Breast epithelium (tissue), 4 donors: ENCODE measurements around the gene IL20. TPM values are rescaled to one million over a fixed set of nuclear protein-coding genes. Genes with fewer than 3 reads are reported as not detected.
"Not testable (repeated sequence)": the region's sequence is repeated elsewhere in the genome, so short reads cannot be mapped to it uniquely, and the experiment has no call there.

Experiments
- DNase-seq, 2 donors: peaks; one replicate each; pipeline ENCODE4 v3.0.0-alpha.2; 2019; ENCODE audit warnings: low spot score in 2 of 2
- H3K27ac ChIP-seq, 2 donors: fragments of 200-600 bp; sonication (generic) in 1 of 2; one replicate each; pipeline ENCODE4 v1.5.1; 2016 to 2019; ENCODE audit warnings: mild to moderate bottlenecking in 1 of 2
- H3K27me3 ChIP-seq, 2 donors: fragments of 200-600 bp; sonication (generic) in 1 of 2; one replicate each; pipeline versions ENCODE4 v1.5.1 to v1.6.0; 2017 to 2019; ENCODE audit warnings: control low read depth in 1 of 2, mild to moderate bottlenecking in 1 of 2
- H3K36me3 ChIP-seq: fragments of 200-600 bp; one replicate; pipeline ENCODE4 v1.5.1; 2019
- H3K4me1 ChIP-seq, 2 donors: fragments of 200-600 bp; sonication (generic); one replicate each; pipeline ENCODE4 v1.5.1; 2016 to 2019; ENCODE audit warnings: control low read depth in 1 of 2
- H3K4me3 ChIP-seq, 3 donors: fragments of 200-600 bp; sonication (generic); 1 replicate in 2 of 3; 2 replicates in 1 of 3; pipeline ENCODE4 v1.5.1; 2016 to 2019; ENCODE audit warnings: mild to moderate bottlenecking in 3 of 3, moderate library complexity in 2 of 3
- H3K9me3 ChIP-seq, 2 donors: fragments of 200-600 bp; sonication (generic) in 1 of 2; one replicate each; pipeline ENCODE4 v1.5.1; 2016 to 2019; ENCODE audit warnings: control low read depth in 1 of 2
- POLR2A ChIP-seq: fragments of 450-650 bp; IDR thresholded peaks from one replicate; pipeline ENCODE4 v1.6.1; 2016; ENCODE audit warnings: antibody characterized with exemption, mild to moderate bottlenecking, moderate library complexity
- POLR2AphosphoS5 ChIP-seq, 3 donors: sonication (generic); formaldehyde crosslinking; IDR thresholded peaks; one replicate each; pipeline ENCODE4 v1.6.1; 2017; ENCODE audit warnings: antibody characterized with exemption in 3 of 3
- intact Hi-C: fragments of 100-400 bp; cut with DNase I; formaldehyde crosslinking; loops from one replicate; pipeline ENCODE4 v1.15.1; 2023; ENCODE audit warnings: low total_unique reads
- total RNA-seq, 3 donors: library from RNA; depleted of rRNA; stranded (reverse); fragments of >200 nt; gene quantifications; one replicate each; pipeline ENCODE4 v1.1.0, GENCODE V29; 2016
- TF ChIP-seq, protein P1 (sequence below), 3 donors: fragments of 450-650 bp; IDR thresholded peaks; one replicate each; pipeline ENCODE4 v1.5.1; 2016 to 2017; ENCODE audit warnings: antibody characterized with exemption in 3 of 3, mild to moderate bottlenecking in 3 of 3, moderate library complexity in 3 of 3

Gene IL20
- total RNA-seq, 3 donors from 2014 or later, result 1.5 TPM; not detected in 2

DNA sequence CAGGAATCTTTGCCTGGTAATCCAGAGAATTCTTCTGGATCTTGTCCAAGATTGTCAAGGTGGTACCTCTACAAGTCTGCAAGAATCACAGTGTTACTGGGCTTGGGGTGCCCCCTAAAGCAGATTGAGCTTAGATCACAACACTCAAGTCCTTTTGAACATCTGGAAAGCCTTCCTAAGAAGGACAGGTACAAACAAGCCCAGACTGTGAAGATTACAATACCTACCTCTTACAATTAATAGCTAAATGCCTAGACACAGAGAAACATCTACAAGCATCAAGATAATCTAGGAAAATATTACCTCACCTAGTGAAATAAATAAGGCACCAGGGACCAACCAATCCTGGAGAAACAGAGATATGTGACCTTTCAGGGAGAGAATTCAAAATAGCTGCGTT, 17.5 kb upstream of the IL20 start:
- intact Hi-C loops, result no loop called here
- Histone ChIP-seq H3K4me1 (no peaks in the 10 kb centered on the region), H3K36me3 (no peaks in the 10 kb centered on the region), H3K27ac (no peak overlapping the region), H3K27me3 (no peaks in the 10 kb centered on the region), H3K4me3 (no peak overlapping the region), H3K9me3 (peaks cover 0 to 5% of the 10 kb centered on the region in 2 donors)
- TF ChIP-seq POLR2A (no peak), POLR2AphosphoS5 (IDR thresholded peaks at IDR 0.05) (no peak)
- TF ChIP-seq, protein P1, sequence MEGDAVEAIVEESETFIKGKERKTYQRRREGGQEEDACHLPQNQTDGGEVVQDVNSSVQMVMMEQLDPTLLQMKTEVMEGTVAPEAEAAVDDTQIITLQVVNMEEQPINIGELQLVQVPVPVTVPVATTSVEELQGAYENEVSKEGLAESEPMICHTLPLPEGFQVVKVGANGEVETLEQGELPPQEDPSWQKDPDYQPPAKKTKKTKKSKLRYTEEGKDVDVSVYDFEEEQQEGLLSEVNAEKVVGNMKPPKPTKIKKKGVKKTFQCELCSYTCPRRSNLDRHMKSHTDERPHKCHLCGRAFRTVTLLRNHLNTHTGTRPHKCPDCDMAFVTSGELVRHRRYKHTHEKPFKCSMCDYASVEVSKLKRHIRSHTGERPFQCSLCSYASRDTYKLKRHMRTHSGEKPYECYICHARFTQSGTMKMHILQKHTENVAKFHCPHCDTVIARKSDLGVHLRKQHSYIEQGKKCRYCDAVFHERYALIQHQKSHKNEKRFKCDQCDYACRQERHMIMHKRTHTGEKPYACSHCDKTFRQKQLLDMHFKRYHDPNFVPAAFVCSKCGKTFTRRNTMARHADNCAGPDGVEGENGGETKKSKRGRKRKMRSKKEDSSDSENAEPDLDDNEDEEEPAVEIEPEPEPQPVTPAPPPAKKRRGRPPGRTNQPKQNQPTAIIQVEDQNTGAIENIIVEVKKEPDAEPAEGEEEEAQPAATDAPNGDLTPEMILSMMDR (IDR thresholded peaks at IDR 0.05), result no peak
- no peak for DNase-seq

DNA sequence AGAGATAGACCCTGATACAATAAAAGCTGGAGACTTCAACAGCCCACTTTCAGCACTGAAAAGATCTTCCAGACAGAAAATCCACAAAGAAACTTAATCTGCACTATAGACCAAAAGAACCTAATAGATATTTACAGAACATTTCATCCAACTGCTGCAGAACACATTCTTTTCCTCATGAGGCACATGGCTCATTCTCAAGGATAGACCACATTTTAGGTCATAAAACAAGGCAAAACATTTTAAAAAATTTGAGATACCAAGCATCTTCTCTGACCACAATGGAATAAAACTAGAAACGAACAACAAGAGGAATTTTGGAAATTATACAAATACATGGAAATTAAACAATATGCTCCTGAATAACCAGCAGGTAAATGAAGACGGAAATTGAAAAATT, 15.0 kb upstream of the IL20 start:
- DNase-seq, result no peak
- Histone ChIP-seq H3K4me3 (no peak overlapping the region), H3K27ac (no peak overlapping the region), H3K9me3 (peaks cover 0 to 5% of the 10 kb centered on the region in 2 donors), H3K27me3 (no peaks in the 10 kb centered on the region), H3K4me1 (no peaks in the 10 kb centered on the region), H3K36me3 (no peaks in the 10 kb centered on the region)
- TF ChIP-seq POLR2A (no peak), POLR2AphosphoS5 (IDR thresholded peaks at IDR 0.05) (no peak)
- TF ChIP-seq, protein P1 (IDR thresholded peaks at IDR 0.05), result no peak
- intact Hi-C loops, result no loop called here

DNA sequence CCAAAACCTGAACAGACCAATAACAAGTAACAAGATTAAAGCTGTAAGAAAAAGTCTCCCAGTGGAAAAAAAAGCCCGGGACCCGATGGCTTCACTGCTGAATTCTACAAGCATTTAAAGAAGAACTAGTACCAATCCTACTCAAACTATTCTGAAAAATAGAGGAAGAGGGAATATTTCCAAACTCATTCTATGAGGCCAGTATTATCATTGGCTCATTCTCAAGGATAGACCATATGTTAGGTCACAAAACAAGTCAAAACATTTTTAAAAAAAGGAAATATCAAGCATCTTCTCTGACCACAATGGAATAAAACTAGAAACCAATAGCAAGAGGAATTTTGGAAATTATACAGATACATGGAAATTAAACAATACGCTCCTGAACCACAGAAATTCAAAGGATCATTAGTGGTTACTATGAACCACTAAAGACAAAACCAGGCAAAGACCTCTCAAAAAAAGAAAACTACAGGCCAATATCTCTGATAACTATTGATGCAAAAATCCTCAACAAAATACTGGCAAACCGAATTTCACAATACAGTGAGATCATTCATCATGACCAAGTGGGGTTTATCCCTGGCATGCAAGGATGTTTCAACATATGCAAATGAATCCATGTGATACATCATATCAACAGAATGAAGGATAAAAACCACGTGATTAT, 13.9 kb upstream of the IL20 start:
- no peaks in the 10 kb centered on the region for H3K4me1 ChIP-seq
- H3K4me3 ChIP-seq, result no peak overlapping the region
- peaks cover 0 to 5% of the 10 kb centered on the region in 2 donors for H3K9me3 ChIP-seq
- TF ChIP-seq POLR2A (no peak), POLR2AphosphoS5 (IDR thresholded peaks at IDR 0.05) (no peak)
- TF ChIP-seq, protein P1 (IDR thresholded peaks at IDR 0.05), result no peak
- intact Hi-C loops, result no loop called here
- H3K27me3 ChIP-seq, result no peaks in the 10 kb centered on the region
- H3K27ac ChIP-seq, result no peak overlapping the region
- no peak for DNase-seq
- no peaks in the 10 kb centered on the region for H3K36me3 ChIP-seq

DNA sequence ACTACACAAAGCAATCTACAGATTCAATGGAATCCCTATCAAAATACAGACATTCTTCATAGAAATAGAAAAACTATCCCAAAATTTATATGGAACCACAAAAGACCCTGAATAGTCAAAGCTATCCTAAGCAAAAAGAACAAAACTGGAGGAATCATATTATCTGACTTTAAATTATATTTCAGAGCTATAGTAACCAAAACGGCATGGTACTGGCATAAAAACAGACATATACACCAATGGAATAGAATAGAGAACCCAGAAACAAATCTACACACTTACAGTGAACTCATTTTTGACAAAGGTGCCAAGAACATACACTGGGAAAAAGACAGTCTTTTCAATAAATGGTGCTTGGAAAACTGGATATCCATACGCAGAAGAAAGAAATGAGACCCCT, 12.8 kb upstream of the IL20 start:
- H3K4me3 ChIP-seq, H3K4me1 ChIP-seq, DNase-seq, H3K9me3 ChIP-seq, H3K27me3 ChIP-seq, H3K27ac ChIP-seq, H3K36me3 ChIP-seq, intact Hi-C loops: not testable (repeated sequence)

DNA sequence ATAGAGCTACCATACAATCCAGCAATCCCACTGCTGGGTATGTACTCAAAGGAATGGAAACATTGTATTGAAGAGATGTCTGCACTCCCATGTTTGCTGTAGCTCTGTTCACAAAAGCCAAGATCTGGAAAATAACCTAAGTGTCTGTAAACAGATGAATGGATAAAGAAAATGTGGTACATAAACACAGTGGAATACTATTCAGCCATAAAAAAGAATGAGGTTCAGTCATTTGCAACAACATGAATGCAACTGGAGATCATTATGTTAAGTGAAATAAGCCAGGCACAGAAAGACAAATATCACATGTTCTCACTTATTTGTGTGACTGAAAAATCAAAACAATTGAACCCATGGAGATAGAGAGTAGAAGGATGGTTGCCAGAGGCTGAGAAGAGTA, 11.7 kb upstream of the IL20 start:
- intact Hi-C loops, H3K27ac ChIP-seq, H3K4me3 ChIP-seq, H3K36me3 ChIP-seq, H3K9me3 ChIP-seq, H3K4me1 ChIP-seq, DNase-seq, H3K27me3 ChIP-seq: not testable (repeated sequence)

DNA sequence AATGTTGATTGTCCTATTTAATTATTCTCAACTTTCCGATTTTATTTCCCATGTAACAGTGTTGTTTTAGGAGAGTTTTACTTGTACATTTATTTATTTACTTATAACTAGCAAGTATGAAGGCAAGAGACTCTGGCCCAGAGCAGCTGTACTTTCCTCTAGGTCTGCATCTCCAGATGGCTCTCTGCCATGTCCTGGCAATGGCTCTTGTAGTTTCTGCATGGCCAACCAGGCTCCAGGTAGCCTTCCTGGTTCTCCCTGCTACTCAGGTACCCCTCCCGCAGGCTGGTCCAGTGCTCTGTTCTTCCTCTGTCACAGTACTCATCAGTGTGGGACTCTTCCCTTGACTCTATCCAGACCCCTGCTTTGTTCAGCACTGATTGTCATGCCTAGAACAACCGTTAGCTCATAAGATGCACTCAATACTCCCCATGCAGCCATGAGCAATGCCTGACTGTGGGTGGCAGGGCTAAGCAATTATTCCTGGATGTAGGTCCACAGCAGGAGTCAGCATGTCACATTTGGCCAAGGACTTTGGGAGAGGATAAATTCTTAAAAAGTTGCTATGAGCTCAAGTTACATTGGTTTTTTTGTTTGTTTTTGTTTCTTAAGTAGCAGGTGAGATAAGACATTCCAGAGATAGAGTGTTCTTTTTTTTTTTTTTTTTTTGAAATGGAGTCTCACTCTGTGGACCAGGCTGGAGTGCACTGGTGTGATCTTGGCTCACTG, 10.9 kb upstream of the IL20 start:
- no peak overlapping the region for H3K4me3 ChIP-seq
- no peak overlapping the region for H3K27ac ChIP-seq
- H3K27me3 ChIP-seq, result no peaks in the 10 kb centered on the region
- H3K9me3 ChIP-seq, result peaks cover 0 to 5% of the 10 kb centered on the region in 2 donors
- no peak for DNase-seq
- intact Hi-C loops, result no loop called here
- TF ChIP-seq POLR2A (no peak), POLR2AphosphoS5 (IDR thresholded peaks at IDR 0.05) (no peak)
- TF ChIP-seq, protein P1 (IDR thresholded peaks at IDR 0.05), result no peak
- H3K4me1 ChIP-seq, result no peaks in the 10 kb centered on the region
- H3K36me3 ChIP-seq, result no peaks in the 10 kb centered on the region
